G401 (cell line): ENCODE results near the gene CASTOR1. TPM values are rescaled to one million over a fixed set of nuclear protein-coding genes. Genes with fewer than 3 reads are reported as not detected.

ENCODE experiments used
- DNase-seq: peaks from one replicate; pipeline ENCODE4 v3.0.0-alpha.2; 2015; ENCODE audit warnings: low spot score
- in situ Hi-C: cut with HindIII; loops from 2 replicates; pipeline ENCODE4 v1.10.0; 2016; ENCODE audit warnings: low sequenced_read_pairs, mixed read lengths
- total RNA-seq: library from RNA; depleted of rRNA; stranded (reverse); fragments of >200 nt; shearing (Covaris generic); gene quantifications from 2 replicates; pipeline ENCODE4 v1.2.3, GENCODE V29; 2014

The CASTOR1 gene
- total RNA-seq, 1 experiment from 2014 or later = 9.8 TPM

- no peak for DNase-seq
Measured at GRCh38 chr22:30252411-30253204, 36.7 kb downstream of the CASTOR1 start.

GRCh38 chr22:30251711-30252110 is 37.6 kb downstream of the CASTOR1 start:
- in situ Hi-C loops = no loop called here
- no peak for DNase-seq

More at GRCh38 chr22:30252411-30253204, 36.7 kb downstream of the CASTOR1 start:
- in situ Hi-C loops = no loop called here

- in situ Hi-C loops = no loop called here
- no peak for DNase-seq
Measured at GRCh38 chr22:30250661-30251267, 38.5 kb downstream of the CASTOR1 start.

- in situ Hi-C loops = no loop called here
- DNase-seq = no peak
Measured at GRCh38 chr22:30250039-30250565, 39.2 kb downstream of the CASTOR1 start.

GRCh38 chr22:30249049-30250038 is 40.0 kb downstream of the CASTOR1 start:
- in situ Hi-C loops = no loop called here
- no peak for DNase-seq

- in situ Hi-C loops = no loop called here
- no peak for DNase-seq
Measured at GRCh38 chr22:30248484-30248883, 40.8 kb downstream of the CASTOR1 start.

- in situ Hi-C loops = no loop called here
Measured at GRCh38 chr22:30247974-30248373, 41.3 kb downstream of the CASTOR1 start.

GRCh38 chr22:30247561-30247960 is 41.7 kb downstream of the CASTOR1 start:
- in situ Hi-C loops = no loop called here
- no peak for DNase-seq

More at GRCh38 chr22:30247974-30248373, 41.3 kb downstream of the CASTOR1 start:
- DNase-seq = no peak

GRCh38 chr22:30246814-30247376 is 42.4 kb downstream of the CASTOR1 start:
- in situ Hi-C loops = no loop called here
- DNase-seq = no peak

GRCh38 chr22:30245985-30246813 is 43.1 kb downstream of the CASTOR1 start, which contains the start of gene LIF:
Gene LIF, minus strand, starts transcription at chr22:30246759. Its CDS starts 64 bp downstream, at chr22:30246695.
- in situ Hi-C loops = no loop called here

GRCh38 chr22:30245181-30245984 is 43.9 kb downstream of the CASTOR1 start:
- in situ Hi-C loops = no loop called here
- DNase-seq = no peak

More at GRCh38 chr22:30245985-30246813, 43.1 kb downstream of the CASTOR1 start, which contains the start of gene LIF:
- no peak for DNase-seq

- DNase-seq = no peak
- in situ Hi-C loops = no loop called here
Measured at GRCh38 chr22:30244641-30245040, 44.7 kb downstream of the CASTOR1 start.

- in situ Hi-C loops = no loop called here
- DNase-seq = no peak
Measured at GRCh38 chr22:30244066-30244465, 45.2 kb downstream of the CASTOR1 start.

GRCh38 chr22:30243661-30244060 is 45.6 kb downstream of the CASTOR1 start:
- DNase-seq = no peak

GRCh38 chr22:30241576-30242371 is 47.5 kb downstream of the CASTOR1 start:
- in situ Hi-C loops = no loop called here
- no peak for DNase-seq

More at GRCh38 chr22:30243661-30244060, 45.6 kb downstream of the CASTOR1 start:
- in situ Hi-C loops = no loop called here
